K562 (cell line): Measurements from ENCODE around the gene SART1. TPM values are rescaled to one million over a fixed set of nuclear protein-coding genes. Genes with fewer than 3 reads are reported as not detected.

Source experiments
- ATAC-seq: fragments of 200-7000 bp; cut with Tn5 transposase; 3 replicates; pipeline ENCODE4 v1.9.1; 2020; ENCODE audit warnings: moderate library complexity
- BruUV-seq: library from RNA; stranded (reverse); fragments of 400-500 nt; replicated peaks from 2 replicates; lab custom pipeline; 2021; lab: Mats Ljungman, UMichigan
- CTCF ChIA-PET: fragments of 300-600 bp; formaldehyde crosslinking; extraction: SDS; loops from one replicate; lab custom pipeline; 2021; ENCODE audit warnings: low intra/inter-chr PET ratio; lab: Yijun Ruan, JAX
- POLR2A ChIA-PET: fragments of 300-600, 350-650 bp; sonication (Branson Sonifier 250); formaldehyde crosslinking; extraction: SDS; loops from one replicate; lab custom pipeline; 2021; ENCODE audit warnings: antibody characterized with exemption, inconsistent platforms; lab: Yijun Ruan, JAX
- DNase-seq, 4 experiments: peaks; one replicate each; pipeline versions ENCODE4 v3.0.0 to v3.0.0-alpha.2; 2011 to 2018; ENCODE audit warnings: low spot score in 3 of 4, mixed read lengths in 3 of 4; ENCODE audit errors: extremely low read depth in 1 of 4
- FAIRE-seq: peaks from 2 replicates; lab custom pipeline; 2011; peaks lifted over from hg19 to GRCh38; lab: Jason Lieb, UNC
- H2AFZ ChIP-seq: 2 replicates; pipeline ENCODE4 v1.6.0; 2011; ENCODE audit warnings: low read depth, low read length, control low read depth, inconsistent platforms
- H3K27ac ChIP-seq: fragments of 200-600 bp; 3 replicates; pipeline ENCODE4 v1.8.0; 2011; ENCODE audit warnings: low read depth, mild to moderate bottlenecking, control low read depth, inconsistent platforms, low read length, moderate library complexity, mixed read lengths; ENCODE audit errors: extremely low read depth
- H3K27me3 ChIP-seq, 2 experiments: fragments of 300-600 bp in 1 of 2; 2 replicates in 1 of 2; 3 replicates in 1 of 2; pipeline versions ENCODE4 v1.6.0 to v1.8.0; 2011; ENCODE audit warnings: inconsistent platforms in 2 of 2, low read length in 2 of 2, mild to moderate bottlenecking in 1 of 2, mixed read lengths in 1 of 2, moderate library complexity in 1 of 2; ENCODE audit not compliant: control insufficient read depth in 2 of 2, insufficient read depth in 2 of 2
- H3K36me3 ChIP-seq: fragments of 300-600 bp; 3 replicates; pipeline ENCODE4 v1.8.0; 2011; ENCODE audit warnings: mild to moderate bottlenecking, low read length, inconsistent platforms; ENCODE audit not compliant: control insufficient read depth, insufficient read depth
- H3K4me1 ChIP-seq, 2 experiments: fragments of 200-600 bp in 1 of 2; replicated peaks in 1 of 2; 2 replicates in 1 of 2; 3 replicates in 1 of 2; pipeline versions ENCODE4 v1.5.1 to v1.8.0; 2011; ENCODE audit warnings: inconsistent platforms in 2 of 2, low read length in 2 of 2, mild to moderate bottlenecking in 1 of 2, mixed read lengths in 1 of 2, moderate library complexity in 1 of 2; ENCODE audit not compliant: control insufficient read depth in 2 of 2, insufficient read depth in 2 of 2
- H3K4me2 ChIP-seq: 2 replicates; pipeline ENCODE4 v1.6.1; 2011; ENCODE audit warnings: low read length, control low read depth, inconsistent platforms, mixed read lengths; ENCODE audit not compliant: insufficient read depth
- H3K4me3 ChIP-seq: fragments of 200-600 bp; sonication (generic), shearing (Covaris generic); 2 replicates; pipeline ENCODE4 v1.5.1; 2016; ENCODE audit warnings: control low read depth, inconsistent platforms
- H3K79me2 ChIP-seq: fragments of 200-600 bp; 3 replicates; pipeline ENCODE4 v1.8.0; 2011; ENCODE audit warnings: low read length, inconsistent platforms; ENCODE audit not compliant: control insufficient read depth, insufficient read depth
- H3K9ac ChIP-seq, 2 experiments: 2 replicates each; pipeline versions ENCODE4 v1.6.0 to v1.6.1; 2011; ENCODE audit warnings: low read depth in 2 of 2, low read length in 2 of 2, control low read depth in 1 of 2, inconsistent platforms in 1 of 2, mild to moderate bottlenecking in 1 of 2, mixed read lengths in 1 of 2; ENCODE audit not compliant: insufficient read depth in 1 of 2
- H3K9me1 ChIP-seq: one replicate; pipeline ENCODE4 v1.6.0; 2011; ENCODE audit warnings: inconsistent platforms, mild to moderate bottlenecking, low read length, moderate library complexity; ENCODE audit not compliant: control insufficient read depth, insufficient read depth
- H3K9me3 ChIP-seq: replicated peaks from 2 replicates; pipeline ENCODE4 v1.5.1; 2011; ENCODE audit warnings: low read depth, low read length, inconsistent platforms; ENCODE audit not compliant: control insufficient read depth, insufficient read depth
- H4K20me1 ChIP-seq: replicated peaks from 2 replicates; pipeline ENCODE4 v1.6.1; 2011; ENCODE audit warnings: low read length, inconsistent platforms, mixed read lengths; ENCODE audit not compliant: control insufficient read depth, insufficient read depth
- HOXB6 ChIP-seq: fragments of 250-450 bp; sonication (Bioruptor Pico); IDR thresholded peaks from 2 replicates; pipeline ENCODE4 v1.5.1; 2022; ENCODE audit warnings: mild to moderate bottlenecking, borderline replicate concordance
- KLF6 ChIP-seq: fragments of 250-450 bp; sonication (Bioruptor Pico); IDR thresholded peaks from 2 replicates; pipeline ENCODE4 v1.4.0; 2020; ENCODE audit warnings: mild to moderate bottlenecking, moderate library complexity, borderline replicate concordance
- YBX1 ChIP-seq: fragments of 450-650 bp; IDR thresholded peaks from 2 replicates; pipeline ENCODE4 v1.7.1; 2016; ENCODE audit warnings: mild to moderate bottlenecking
- ZKSCAN3 ChIP-seq: fragments of 250-450 bp; sonication (Bioruptor Pico); IDR thresholded peaks from 2 replicates; pipeline ENCODE4 v1.4.0; 2020
- ZNF140 ChIP-seq: fragments of 250-450 bp; sonication (Bioruptor Pico); IDR thresholded peaks from 2 replicates; pipeline ENCODE4 v1.8.0; 2021; ENCODE audit warnings: moderate library complexity, mild to moderate bottlenecking, inconsistent platforms
- ZNF239 ChIP-seq: fragments of 250-450 bp; sonication (Bioruptor Pico); IDR thresholded peaks from 2 replicates; pipeline ENCODE4 v1.4.0; 2020; ENCODE audit warnings: mild to moderate bottlenecking
- WGBS: fragments of 100-300 bp; shearing (Covaris generic); methylation state at CpG from one replicate; pipeline ENCODE4 v1.1.6; 2016; ENCODE audit warnings: low coverage, mixed read lengths; ENCODE audit not compliant: insufficient coverage; ENCODE audit errors: missing lambda C conversion rate; 5-methylcytosine and 5-hydroxymethylcytosine counted together
- in situ Hi-C: fragments of 300-500 bp; cut with MboI; formaldehyde crosslinking; loops from 4 replicates; pipeline ENCODE4 v1.15.0; 2018; ENCODE audit warnings: inconsistent platforms, mixed read lengths
- intact Hi-C: fragments of 100-400 bp; cut with micrococcal nuclease; formaldehyde crosslinking; loops from 2 replicates; pipeline ENCODE4 v1.14.2; 2022
- polyA plus RNA-seq, 8 experiments: library from polyadenylated mRNA; depleted of rRNA in 4 of 8; stranded (reverse) in 5 of 8; unstranded in 3 of 8; fragments of >200 nt; fragmentation: Nextera tagmentation in 2 of 8; fragmentation: Illumina TruSeq in 1 of 8; extraction: Ambion mirVana in 2 of 8; extraction: Trizol in 1 of 8; gene quantifications; 2 replicates each; pipeline versions ENCODE4 v1.2.1 to v1.2.3, GENCODE V29; 2011 to 2014; ENCODE audit warnings: inconsistent platforms in 1 of 8, missing spikeins in 1 of 8
- total RNA-seq, 7 experiments: library from RNA; depleted of rRNA in 6 of 7; stranded (reverse); fragments of >200 nt in 6 of 7; fragmentation: Illumina TruSeq in 2 of 7; extraction: Trizol in 2 of 7; gene quantifications; 2 replicates each; pipeline versions ENCODE4 v1.2.1 to v1.2.3, GENCODE V29; 2011 to 2021; ENCODE audit warnings: low replicate concordance in 1 of 7
- TF ChIP-seq, protein P1 (sequence below): sonication (generic); formaldehyde crosslinking; IDR thresholded peaks from 2 replicates; pipeline ENCODE4 v1.8.1; 2022; ENCODE audit warnings: missing genetic modification reagents

SART1 gene
- total and polyA plus RNA-seq, 9 of the 15 experiments (the other 6 are each of a cell fraction or from before 2014, with no cell fraction given) = 4.8 to 84.1 (median 31.7) TPM

DNA sequence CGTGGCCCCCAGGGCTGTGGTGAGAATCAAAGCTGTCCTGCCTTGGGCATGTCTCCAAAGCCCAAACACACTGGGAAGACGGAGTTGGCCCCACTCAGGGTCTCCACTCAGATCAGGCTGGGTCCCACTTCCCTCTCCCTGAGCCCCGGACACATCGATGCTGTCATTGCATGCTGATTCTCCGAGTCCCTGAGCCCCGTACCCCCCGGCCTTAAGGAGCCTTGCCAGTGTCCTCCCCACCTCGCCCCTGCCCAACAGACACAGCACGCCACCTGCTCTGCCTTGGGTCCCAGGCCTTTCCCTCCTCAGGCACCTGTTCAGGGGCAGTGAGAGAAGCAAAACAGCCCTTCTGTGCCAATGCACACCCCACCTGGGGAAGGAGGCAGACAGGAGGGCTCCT is 25.8 kb downstream of the SART1 start:
- intact Hi-C loops = loop anchor here (10.0 kb wide), 1 partner anchor 203 kb away; the partner anchor contains the start of genes AP5B1 and OVOL1
- POLR2A ChIA-PET = interaction anchor here (1.2 to 1.4 kb wide), 2 partner anchors 99 to 129 kb away, joined by 3 to 6 read pairs; partner anchors contain the start of genes CFL1 and FIBP
- H3K9me3 ChIP-seq = no peaks in the 10 kb centered on the region
- no TSS peak for BruUV-seq
- WGBS = 68% methylated on average over 9 of the region's 9 CpGs
- in situ Hi-C loops = loop anchor here (5.0 kb wide), 1 partner anchor 105 kb away; no protein-coding TSS in a partner anchor
- peaks cover 0 to 3% of the 10 kb centered on the region in 2 experiments; a peak in 1 of 5 replicates for H3K4me1 ChIP-seq
- H3K79me2 ChIP-seq = no peaks in the 10 kb centered on the region
- H3K36me3 ChIP-seq = peaks cover 5% of the 10 kb centered on the region; the same call in 2 of the 3 replicates
- CTCF ChIA-PET = interaction anchor here (0.6 to 2.3 kb wide), 2 partner anchors 103 to 415 kb away, joined by 4 to 24 read pairs; no protein-coding TSS in a partner anchor
- H3K9ac ChIP-seq = peak overlapping the region in 1 of 2 experiments; percentile 41; a peak in 1 of 4 replicates
- TF ChIP-seq, protein P1, sequence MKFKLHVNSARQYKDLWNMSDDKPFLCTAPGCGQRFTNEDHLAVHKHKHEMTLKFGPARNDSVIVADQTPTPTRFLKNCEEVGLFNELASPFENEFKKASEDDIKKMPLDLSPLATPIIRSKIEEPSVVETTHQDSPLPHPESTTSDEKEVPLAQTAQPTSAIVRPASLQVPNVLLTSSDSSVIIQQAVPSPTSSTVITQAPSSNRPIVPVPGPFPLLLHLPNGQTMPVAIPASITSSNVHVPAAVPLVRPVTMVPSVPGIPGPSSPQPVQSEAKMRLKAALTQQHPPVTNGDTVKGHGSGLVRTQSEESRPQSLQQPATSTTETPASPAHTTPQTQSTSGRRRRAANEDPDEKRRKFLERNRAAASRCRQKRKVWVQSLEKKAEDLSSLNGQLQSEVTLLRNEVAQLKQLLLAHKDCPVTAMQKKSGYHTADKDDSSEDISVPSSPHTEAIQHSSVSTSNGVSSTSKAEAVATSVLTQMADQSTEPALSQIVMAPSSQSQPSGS = no peak
- TF ChIP-seq ZNF140 (CRISPR knock-in tag) (no peak), YBX1 (no peak), ZNF239 (CRISPR knock-in tag) (no peak), KLF6 (no peak), ZKSCAN3 (CRISPR knock-in tag) (no peak), HOXB6 (CRISPR knock-in tag) (no peak)
- no peak overlapping the region for H3K27ac ChIP-seq
- no peak overlapping the region for H3K4me3 ChIP-seq
- H3K9me1 ChIP-seq = no peaks in the 10 kb centered on the region
- no peaks in the 10 kb centered on the region for H4K20me1 ChIP-seq
- ATAC-seq (no peak), FAIRE-seq (no peak), DNase-seq (no peak)
- no peaks in the 10 kb centered on the region for H3K27me3 ChIP-seq
- no peak overlapping the region for H2AFZ ChIP-seq
- no peak overlapping the region for H3K4me2 ChIP-seq
